ENCODE data around the gene UGT1A5. TPM values are rescaled to one million over a fixed set of nuclear protein-coding genes. Genes with fewer than 3 reads are reported as not detected.

Gene UGT1A5
- total and polyA plus RNA-seq, 10 of the 15 experiments (the other 5 are each of a cell fraction or from before 2014, with no cell fraction given): not detected

GRCh38 chr2:233803994-233804393 is 91.3 kb downstream of the UGT1A5 start:
- ATAC-seq (no peak), DNase-seq (ENCODE audit: low read depth, low spot score) (no peak), FAIRE-seq (no peak)
- no peak overlapping the region for H3K27ac ChIP-seq (ENCODE audit: control insufficient read depth, insufficient read depth)
- SMC1A ChIA-PET (ENCODE audit: uncharacterized antibody, unreplicated experiment): no interaction called here
- intact Hi-C loops (cut with micrococcal nuclease; ENCODE audit: unreplicated experiment): no loop called here
- in situ Hi-C loops (cut with MboI): no loop called here
- no peaks in the 10 kb centered on the region for H3K79me2 ChIP-seq (ENCODE audit: control insufficient read depth, insufficient read depth, low read length)
- no peaks in the 10 kb centered on the region; a peak in 2 of 4 replicates for H3K27me3 ChIP-seq (replicated peaks in 1 of 2; ENCODE audit: control insufficient read depth in 2 of 2, insufficient read depth in 2 of 2, low read length in 1 of 2)
- no peak overlapping the region for H2AFZ ChIP-seq (ENCODE audit: control insufficient read depth, low read depth, low read length)
- H3K9ac ChIP-seq (ENCODE audit: control insufficient read depth, insufficient read depth, low read length): no peak overlapping the region
- no peak for TF ChIP-seq E2F8 (IDR thresholded peaks at IDR 0.05; ENCODE audit: low read depth, partially characterized antibody)
- no peak for TF ChIP-seq ATF2 (IDR thresholded peaks at IDR 0.05; ENCODE audit: low read length)
- no peak for TF ChIP-seq MXI1 (IDR thresholded peaks at IDR 0.05; ENCODE audit: low read depth, low read length)
- TF ChIP-seq E4F1 (IDR thresholded peaks at IDR 0.05; ENCODE audit: borderline replicate concordance, partially characterized antibody): no peak
- no peaks in the 10 kb centered on the region for H3K9me3 ChIP-seq (replicated peaks; ENCODE audit: control insufficient read depth, insufficient read depth, low read length)
- CTCF ChIA-PET: no interaction called here
- H4K20me1 ChIP-seq (ENCODE audit: control insufficient read depth, insufficient read depth): no peaks in the 10 kb centered on the region
- no peaks in the 10 kb centered on the region for H3K36me3 ChIP-seq (ENCODE audit: control insufficient read depth in 2 of 2, insufficient read depth in 2 of 2, low read length in 1 of 2)
- RAD21 ChIA-PET (ENCODE audit: unreplicated experiment): no interaction called here
- no peaks in the 10 kb centered on the region for H3K4me1 ChIP-seq (ENCODE audit: control insufficient read depth, insufficient read depth, low read length)
- POLR2A ChIA-PET: no interaction called here
- BruUV-seq (replicated peaks): no TSS peak
- 49% methylated on average over 8 of the region's 8 CpGs for WGBS (ENCODE audit: insufficient coverage, insufficient replicate concordance, low lambda C conversion rate, missing lambda C conversion rate)
- H3K4me3 ChIP-seq: no peak overlapping the region
- H3K4me2 ChIP-seq (ENCODE audit: control insufficient read depth, insufficient read depth): no peak overlapping the region

Data from GM12878 (cell line).